HepG2 (cell line): ENCODE results near the gene CAVIN1. TPM values are rescaled to one million over a fixed set of nuclear protein-coding genes. Genes with fewer than 3 reads are reported as not detected.

Source experiments
- ETV5 ChIP-seq: IDR thresholded peaks from 2 replicates; pipeline ENCODE4 v1.6.1; 2018; ENCODE audit warnings: missing biosample characterization, missing genetic modification reagents, inconsistent platforms, borderline replicate concordance
- HNF4A ChIP-seq: sonication (generic); formaldehyde crosslinking; IDR thresholded peaks from 2 replicates; pipeline ENCODE4 v1.4.0; 2020; ENCODE audit warnings: missing genetic modification reagents
- MEIS2 ChIP-seq: sonication (generic); formaldehyde crosslinking; IDR thresholded peaks from 2 replicates; pipeline ENCODE4 v1.9.0; 2021; ENCODE audit warnings: mild to moderate bottlenecking, missing genetic modification reagents
- MTF1 ChIP-seq: sonication (generic); formaldehyde crosslinking; IDR thresholded peaks from 2 replicates; pipeline ENCODE4 v1.5.0; 2020; ENCODE audit warnings: missing genetic modification reagents
- PHF8 ChIP-seq: sonication (generic); formaldehyde crosslinking; IDR thresholded peaks from 2 replicates; pipeline ENCODE4 v1.5.0; 2020; ENCODE audit warnings: missing genetic modification reagents
- RXRA ChIP-seq: sonication (generic); formaldehyde crosslinking; IDR thresholded peaks from 2 replicates; pipeline ENCODE4 v1.5.1; 2020; ENCODE audit warnings: missing genetic modification reagents
- ZBTB42 ChIP-seq: sonication (generic); formaldehyde crosslinking; IDR thresholded peaks from 2 replicates; pipeline ENCODE4 v1.5.0; 2020; ENCODE audit warnings: mild to moderate bottlenecking, missing genetic modification reagents
- ZMAT3 ChIP-seq: sonication (generic); formaldehyde crosslinking; conservative IDR thresholded peaks from 2 replicates; pipeline ENCODE4 v1.7.0; 2021; ENCODE audit warnings: missing genetic modification reagents
- ZNF343 ChIP-seq: sonication (generic); formaldehyde crosslinking; IDR thresholded peaks from 2 replicates; pipeline ENCODE4 v1.4.0; 2020; ENCODE audit warnings: mild to moderate bottlenecking, missing genetic modification reagents
- ZNF567 ChIP-seq: sonication (generic); formaldehyde crosslinking; IDR thresholded peaks from 2 replicates; pipeline ENCODE4 v1.8.1; 2023; ENCODE audit warnings: mild to moderate bottlenecking, missing genetic modification reagents, borderline replicate concordance
- ZNF878 ChIP-seq: sonication (generic); formaldehyde crosslinking; IDR thresholded peaks from 2 replicates; pipeline ENCODE4 v1.8.1; 2023; ENCODE audit warnings: mild to moderate bottlenecking, missing genetic modification reagents, moderate library complexity
- polyA plus RNA-seq, 8 experiments: library from polyadenylated mRNA; depleted of rRNA in 3 of 8; stranded (reverse) in 7 of 8; unstranded in 1 of 8; fragments of >200 nt; fragmentation: Illumina TruSeq in 4 of 8; extraction: Trizol in 4 of 8; gene quantifications; 2 replicates each; pipeline versions ENCODE4 v1.2.1 to v1.2.3, GENCODE V29; 2011 to 2016; ENCODE audit warnings: low read depth in 4 of 8, missing spikeins in 1 of 8, mixed read lengths in 1 of 8; ENCODE audit not compliant: insufficient read depth in 1 of 8
- total RNA-seq, 5 experiments: library from RNA; depleted of rRNA; stranded (reverse); fragments of >200 nt; fragmentation: Illumina TruSeq; extraction: Trizol; gene quantifications; 2 replicates each; pipeline ENCODE4 v1.2.3, GENCODE V29; 2016; ENCODE audit warnings: low read depth in 1 of 5
- TF ChIP-seq, protein P1 (sequence below): sonication (generic); formaldehyde crosslinking; IDR thresholded peaks from 2 replicates; pipeline ENCODE4 v1.4.0; 2020; ENCODE audit warnings: mild to moderate bottlenecking, missing genetic modification reagents
- TF ChIP-seq, protein P2 (sequence below): sonication (generic); formaldehyde crosslinking; IDR thresholded peaks from 2 replicates; pipeline ENCODE4 v1.4.0; 2020; ENCODE audit warnings: mild to moderate bottlenecking, missing genetic modification reagents
- TF ChIP-seq, protein P3 (sequence below): sonication (generic); formaldehyde crosslinking; IDR thresholded peaks from 2 replicates; pipeline ENCODE4 v1.8.0; 2022; ENCODE audit warnings: mild to moderate bottlenecking, missing genetic modification reagents, borderline replicate concordance
- TF ChIP-seq, protein P4 (sequence below): IDR thresholded peaks from 2 replicates; pipeline ENCODE4 v1.6.1; 2018; ENCODE audit warnings: missing genetic modification reagents
- TF ChIP-seq, protein P5 (sequence below): sonication (generic); formaldehyde crosslinking; IDR thresholded peaks from 2 replicates; pipeline ENCODE4 v1.8.0; 2022; ENCODE audit warnings: low read depth, missing genetic modification reagents

Gene CAVIN1
- total and polyA plus RNA-seq, 2 of the 13 experiments (the other 11 are each of a cell fraction or from before 2014, with no cell fraction given): 15.9 to 25.5 TPM

DNA sequence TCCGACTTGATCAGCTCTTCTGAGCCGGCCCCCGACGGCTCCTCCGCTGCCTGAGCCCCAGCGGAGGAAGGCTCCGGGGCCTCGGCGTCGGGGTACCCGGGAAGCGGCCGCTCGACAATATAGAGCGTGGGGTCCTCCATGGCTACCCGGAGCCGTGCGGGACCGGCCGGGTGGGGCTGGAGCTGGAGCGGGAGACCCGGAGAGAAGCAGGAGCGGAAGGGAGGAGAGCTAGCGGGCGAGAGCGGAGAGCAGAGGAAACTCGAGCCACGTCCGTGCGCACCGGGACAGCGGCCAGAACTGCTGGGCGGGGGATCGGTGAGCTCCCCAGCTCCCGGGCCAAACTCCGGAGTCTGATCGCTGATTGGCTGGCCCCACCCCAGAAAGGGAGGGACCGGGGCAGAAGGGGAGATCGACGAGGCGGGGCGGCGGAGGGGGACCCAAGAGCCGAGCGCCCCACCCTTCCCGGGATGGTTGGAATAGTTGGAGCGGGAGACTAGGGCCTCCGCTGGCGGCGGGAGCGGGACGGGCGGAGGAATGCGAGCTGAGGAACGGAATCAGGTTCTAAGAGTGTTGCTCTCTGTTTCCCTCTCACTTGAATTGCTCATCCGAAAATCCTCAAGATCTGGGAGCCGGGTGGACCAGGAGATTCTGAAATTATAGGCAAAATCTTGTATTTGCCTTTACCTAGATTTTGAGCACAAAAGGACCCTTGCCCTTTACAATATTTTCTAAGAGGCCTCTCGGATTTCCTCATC, at the start of gene CAVIN1 (continued):
- TF ChIP-seq, protein P1, sequence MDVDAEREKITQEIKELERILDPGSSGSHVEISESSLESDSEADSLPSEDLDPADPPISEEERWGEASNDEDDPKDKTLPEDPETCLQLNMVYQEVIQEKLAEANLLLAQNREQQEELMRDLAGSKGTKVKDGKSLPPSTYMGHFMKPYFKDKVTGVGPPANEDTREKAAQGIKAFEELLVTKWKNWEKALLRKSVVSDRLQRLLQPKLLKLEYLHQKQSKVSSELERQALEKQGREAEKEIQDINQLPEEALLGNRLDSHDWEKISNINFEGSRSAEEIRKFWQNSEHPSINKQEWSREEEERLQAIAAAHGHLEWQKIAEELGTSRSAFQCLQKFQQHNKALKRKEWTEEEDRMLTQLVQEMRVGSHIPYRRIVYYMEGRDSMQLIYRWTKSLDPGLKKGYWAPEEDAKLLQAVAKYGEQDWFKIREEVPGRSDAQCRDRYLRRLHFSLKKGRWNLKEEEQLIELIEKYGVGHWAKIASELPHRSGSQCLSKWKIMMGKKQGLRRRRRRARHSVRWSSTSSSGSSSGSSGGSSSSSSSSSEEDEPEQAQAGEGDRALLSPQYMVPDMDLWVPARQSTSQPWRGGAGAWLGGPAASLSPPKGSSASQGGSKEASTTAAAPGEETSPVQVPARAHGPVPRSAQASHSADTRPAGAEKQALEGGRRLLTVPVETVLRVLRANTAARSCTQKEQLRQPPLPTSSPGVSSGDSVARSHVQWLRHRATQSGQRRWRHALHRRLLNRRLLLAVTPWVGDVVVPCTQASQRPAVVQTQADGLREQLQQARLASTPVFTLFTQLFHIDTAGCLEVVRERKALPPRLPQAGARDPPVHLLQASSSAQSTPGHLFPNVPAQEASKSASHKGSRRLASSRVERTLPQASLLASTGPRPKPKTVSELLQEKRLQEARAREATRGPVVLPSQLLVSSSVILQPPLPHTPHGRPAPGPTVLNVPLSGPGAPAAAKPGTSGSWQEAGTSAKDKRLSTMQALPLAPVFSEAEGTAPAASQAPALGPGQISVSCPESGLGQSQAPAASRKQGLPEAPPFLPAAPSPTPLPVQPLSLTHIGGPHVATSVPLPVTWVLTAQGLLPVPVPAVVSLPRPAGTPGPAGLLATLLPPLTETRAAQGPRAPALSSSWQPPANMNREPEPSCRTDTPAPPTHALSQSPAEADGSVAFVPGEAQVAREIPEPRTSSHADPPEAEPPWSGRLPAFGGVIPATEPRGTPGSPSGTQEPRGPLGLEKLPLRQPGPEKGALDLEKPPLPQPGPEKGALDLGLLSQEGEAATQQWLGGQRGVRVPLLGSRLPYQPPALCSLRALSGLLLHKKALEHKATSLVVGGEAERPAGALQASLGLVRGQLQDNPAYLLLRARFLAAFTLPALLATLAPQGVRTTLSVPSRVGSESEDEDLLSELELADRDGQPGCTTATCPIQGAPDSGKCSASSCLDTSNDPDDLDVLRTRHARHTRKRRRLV: 0 out of 2 replicates have a peak, but pooled peaks have one; percentile 66
- TF ChIP-seq ETV5 (CRISPR knock-in tag) (peak; percentile 8; the same call in 1 of the 2 replicates), MEIS2 (CRISPR knock-in tag) (peak; percentile 84; the same call in 1 of the 2 replicates), ZNF878 (peak; percentile 81; the same call in 1 of the 2 replicates), ZNF567 (CRISPR knock-in tag) (peak; percentile 87), RXRA (CRISPR knock-in tag) (peak; percentile 45; the same call in 1 of the 2 replicates), PHF8 (peak; percentile 84), HNF4A (CRISPR knock-in tag) (0 out of 2 replicates have a peak, but pooled peaks have one; percentile 23), ZBTB42 (CRISPR knock-in tag) (peak; percentile 43; the same call in 1 of the 2 replicates), MTF1 (CRISPR knock-in tag) (peak; percentile 62), ZNF343 (CRISPR knock-in tag) (no peak; the same call in 1 of the 2 replicates), ZMAT3 (no peak)
- TF ChIP-seq, protein P2, sequence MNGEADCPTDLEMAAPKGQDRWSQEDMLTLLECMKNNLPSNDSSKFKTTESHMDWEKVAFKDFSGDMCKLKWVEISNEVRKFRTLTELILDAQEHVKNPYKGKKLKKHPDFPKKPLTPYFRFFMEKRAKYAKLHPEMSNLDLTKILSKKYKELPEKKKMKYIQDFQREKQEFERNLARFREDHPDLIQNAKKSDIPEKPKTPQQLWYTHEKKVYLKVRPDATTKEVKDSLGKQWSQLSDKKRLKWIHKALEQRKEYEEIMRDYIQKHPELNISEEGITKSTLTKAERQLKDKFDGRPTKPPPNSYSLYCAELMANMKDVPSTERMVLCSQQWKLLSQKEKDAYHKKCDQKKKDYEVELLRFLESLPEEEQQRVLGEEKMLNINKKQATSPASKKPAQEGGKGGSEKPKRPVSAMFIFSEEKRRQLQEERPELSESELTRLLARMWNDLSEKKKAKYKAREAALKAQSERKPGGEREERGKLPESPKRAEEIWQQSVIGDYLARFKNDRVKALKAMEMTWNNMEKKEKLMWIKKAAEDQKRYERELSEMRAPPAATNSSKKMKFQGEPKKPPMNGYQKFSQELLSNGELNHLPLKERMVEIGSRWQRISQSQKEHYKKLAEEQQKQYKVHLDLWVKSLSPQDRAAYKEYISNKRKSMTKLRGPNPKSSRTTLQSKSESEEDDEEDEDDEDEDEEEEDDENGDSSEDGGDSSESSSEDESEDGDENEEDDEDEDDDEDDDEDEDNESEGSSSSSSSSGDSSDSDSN (CRISPR knock-in tag): peak; percentile 96
- TF ChIP-seq, protein P3, sequence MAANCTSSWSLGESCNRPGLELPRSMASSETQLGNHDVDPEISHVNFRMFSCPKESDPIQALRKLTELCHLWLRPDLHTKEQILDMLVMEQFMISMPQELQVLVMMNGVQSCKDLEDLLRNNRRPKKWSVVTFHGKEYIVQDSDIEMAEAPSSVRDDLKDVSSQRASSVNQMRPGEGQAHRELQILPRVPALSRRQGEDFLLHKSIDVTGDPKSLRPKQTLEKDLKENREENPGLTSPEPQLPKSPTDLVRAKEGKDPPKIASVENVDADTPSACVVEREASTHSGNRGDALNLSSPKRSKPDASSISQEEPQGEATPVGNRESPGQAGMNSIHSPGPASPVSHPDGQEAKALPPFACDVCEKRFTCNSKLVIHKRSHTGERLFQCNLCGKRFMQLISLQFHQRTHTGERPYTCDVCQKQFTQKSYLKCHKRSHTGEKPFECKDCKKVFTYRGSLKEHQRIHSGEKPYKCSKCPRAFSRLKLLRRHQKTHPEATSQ (CRISPR knock-in tag): 0 out of 2 replicates have a peak, but pooled peaks have one; percentile 25
- TF ChIP-seq, protein P4, sequence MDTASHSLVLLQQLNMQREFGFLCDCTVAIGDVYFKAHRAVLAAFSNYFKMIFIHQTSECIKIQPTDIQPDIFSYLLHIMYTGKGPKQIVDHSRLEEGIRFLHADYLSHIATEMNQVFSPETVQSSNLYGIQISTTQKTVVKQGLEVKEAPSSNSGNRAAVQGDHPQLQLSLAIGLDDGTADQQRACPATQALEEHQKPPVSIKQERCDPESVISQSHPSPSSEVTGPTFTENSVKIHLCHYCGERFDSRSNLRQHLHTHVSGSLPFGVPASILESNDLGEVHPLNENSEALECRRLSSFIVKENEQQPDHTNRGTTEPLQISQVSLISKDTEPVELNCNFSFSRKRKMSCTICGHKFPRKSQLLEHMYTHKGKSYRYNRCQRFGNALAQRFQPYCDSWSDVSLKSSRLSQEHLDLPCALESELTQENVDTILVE (CRISPR knock-in tag): peak; percentile 64
- TF ChIP-seq, protein P5, sequence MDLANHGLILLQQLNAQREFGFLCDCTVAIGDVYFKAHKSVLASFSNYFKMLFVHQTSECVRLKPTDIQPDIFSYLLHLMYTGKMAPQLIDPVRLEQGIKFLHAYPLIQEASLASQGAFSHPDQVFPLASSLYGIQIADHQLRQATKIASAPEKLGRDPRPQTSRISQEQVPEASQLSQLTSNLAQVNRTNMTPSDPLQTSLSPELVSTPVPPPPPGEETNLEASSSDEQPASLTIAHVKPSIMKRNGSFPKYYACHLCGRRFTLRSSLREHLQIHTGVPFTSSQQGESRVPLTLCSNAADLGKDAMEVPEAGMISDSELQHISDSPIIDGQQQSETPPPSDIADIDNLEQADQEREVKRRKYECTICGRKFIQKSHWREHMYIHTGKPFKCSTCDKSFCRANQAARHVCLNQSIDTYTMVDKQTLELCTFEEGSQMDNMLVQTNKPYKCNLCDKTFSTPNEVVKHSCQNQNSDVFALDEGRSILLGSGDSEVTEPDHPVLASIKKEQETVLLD (CRISPR knock-in tag): 0 out of 2 replicates have a peak, but pooled peaks have one; percentile 67
